Measurements from ENCODE around the gene SPAG17.

Gene SPAG17

GRCh38 chr1:118007391-118007790 is 177.6 kb downstream of the SPAG17 start:
- POLR2A ChIA-PET = no interaction called here
- no peak for DNase-seq (ENCODE audit: extremely low spot score)
- TF ChIP-seq NFRKB (IDR thresholded peaks at IDR 0.05) = no peak
- TF ChIP-seq ZNF384 (IDR thresholded peaks at IDR 0.05) = no peak
- TF ChIP-seq HDGF (IDR thresholded peaks at IDR 0.05; ENCODE audit: borderline replicate concordance) = no peak
- TF ChIP-seq CTBP1 (IDR thresholded peaks at IDR 0.05; ENCODE audit: borderline replicate concordance) = no peak
- no peak for TF ChIP-seq ARNT (IDR thresholded peaks at IDR 0.05)
- CTCF ChIA-PET = no interaction called here

DNA sequence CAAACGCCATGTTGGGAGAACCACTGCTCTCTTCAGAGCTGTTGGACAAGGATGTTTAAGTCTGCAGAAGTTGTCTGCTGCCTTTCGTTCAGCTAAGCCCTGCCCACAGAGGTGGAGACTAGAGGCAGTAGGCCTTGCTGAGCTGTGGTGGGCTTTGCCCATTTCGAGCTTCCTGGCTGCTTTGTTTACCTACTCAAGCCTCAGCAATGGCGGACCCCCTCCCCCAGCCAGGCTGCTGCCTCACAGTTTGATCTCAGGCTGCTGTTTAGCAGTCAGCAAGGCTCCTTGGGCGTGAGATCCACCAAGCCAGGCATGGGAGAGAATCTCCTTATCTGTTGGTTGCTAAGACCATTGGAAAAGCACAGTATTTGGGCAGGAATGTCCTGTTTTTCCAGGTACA is 180.7 kb downstream of the SPAG17 start:
- TF ChIP-seq ARNT (IDR thresholded peaks at IDR 0.05) (no peak), FOXK2 (IDR thresholded peaks at IDR 0.05) (no peak), SP1 (IDR thresholded peaks at IDR 0.05) (no peak), ZNF384 (IDR thresholded peaks at IDR 0.05) (no peak), LEF1 (IDR thresholded peaks at IDR 0.05; ENCODE audit: borderline replicate concordance) (no peak), HDGF (IDR thresholded peaks at IDR 0.05; ENCODE audit: borderline replicate concordance) (no peak), SUZ12 (IDR thresholded peaks at IDR 0.05) (no peak)
- ChIA-PET CTCF (no interaction called here), POLR2A (no interaction called here)
- no peak for DNase-seq (ENCODE audit: extremely low spot score)

DNA sequence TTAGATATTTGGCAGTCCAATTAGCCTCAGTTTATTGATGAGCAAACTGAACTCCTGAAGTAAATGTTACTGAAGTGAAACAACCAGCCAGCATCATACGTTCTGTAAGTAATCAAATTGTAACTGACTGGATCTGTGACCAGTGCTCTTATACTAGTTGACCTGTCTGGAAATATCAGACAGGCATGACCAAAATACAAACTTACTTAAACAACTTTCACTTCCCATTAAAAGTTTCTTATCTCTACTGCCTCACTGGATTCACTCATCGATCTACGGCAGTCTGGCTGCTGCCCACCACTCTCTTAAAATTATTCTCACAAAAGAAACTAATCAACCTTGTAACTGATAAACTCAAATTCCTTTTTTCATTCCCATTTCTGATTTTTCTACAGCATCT is 199.1 kb downstream of the SPAG17 start:
- ChIA-PET POLR2A (no interaction called here), CTCF (no interaction called here)
- DNase-seq (ENCODE audit: extremely low spot score) = no peak
- TF ChIP-seq FOXA1 (IDR thresholded peaks at IDR 0.05) (no peak), ZNF384 (IDR thresholded peaks at IDR 0.05) (no peak), L3MBTL2 (conservative IDR thresholded peaks at IDR 0.05) (no peak), NFRKB (IDR thresholded peaks at IDR 0.05) (no peak), SUZ12 (IDR thresholded peaks at IDR 0.05) (no peak), LEF1 (IDR thresholded peaks at IDR 0.05; ENCODE audit: borderline replicate concordance) (no peak), CTBP1 (IDR thresholded peaks at IDR 0.05; ENCODE audit: borderline replicate concordance) (no peak), FOXM1 (IDR thresholded peaks at IDR 0.05; ENCODE audit: borderline replicate concordance) (no peak), BHLHE40 (IDR thresholded peaks at IDR 0.05; ENCODE audit: borderline replicate concordance) (no peak)
- TF ChIP-seq, protein P1, sequence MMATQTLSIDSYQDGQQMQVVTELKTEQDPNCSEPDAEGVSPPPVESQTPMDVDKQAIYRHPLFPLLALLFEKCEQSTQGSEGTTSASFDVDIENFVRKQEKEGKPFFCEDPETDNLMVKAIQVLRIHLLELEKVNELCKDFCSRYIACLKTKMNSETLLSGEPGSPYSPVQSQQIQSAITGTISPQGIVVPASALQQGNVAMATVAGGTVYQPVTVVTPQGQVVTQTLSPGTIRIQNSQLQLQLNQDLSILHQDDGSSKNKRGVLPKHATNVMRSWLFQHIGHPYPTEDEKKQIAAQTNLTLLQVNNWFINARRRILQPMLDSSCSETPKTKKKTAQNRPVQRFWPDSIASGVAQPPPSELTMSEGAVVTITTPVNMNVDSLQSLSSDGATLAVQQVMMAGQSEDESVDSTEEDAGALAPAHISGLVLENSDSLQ (IDR thresholded peaks at IDR 0.05) = no peak

DNA sequence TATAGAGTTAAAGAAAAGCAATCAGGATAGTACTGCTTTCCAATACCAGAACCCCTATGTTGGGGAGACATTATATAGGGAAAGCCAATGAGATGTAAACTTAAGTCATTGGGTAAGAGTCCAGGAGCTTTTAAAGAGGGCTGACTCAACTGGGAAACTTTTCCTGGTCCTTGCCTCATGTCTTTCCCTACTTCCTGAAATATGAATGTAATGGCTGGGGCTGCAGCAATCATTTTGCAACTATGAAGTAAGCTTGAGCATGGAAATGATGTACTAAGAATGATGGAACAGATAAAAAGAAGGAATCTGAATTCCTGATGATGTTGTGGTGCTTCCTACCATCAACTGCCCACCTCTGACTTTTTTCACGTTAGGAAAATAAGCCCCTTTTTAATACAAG is 199.8 kb downstream of the SPAG17 start:
- no peak for DNase-seq (ENCODE audit: extremely low spot score)
- POLR2A ChIA-PET = no interaction called here
- TF ChIP-seq BHLHE40 (IDR thresholded peaks at IDR 0.05; ENCODE audit: borderline replicate concordance) (no peak), HDGF (IDR thresholded peaks at IDR 0.05; ENCODE audit: borderline replicate concordance) (no peak), CTBP1 (IDR thresholded peaks at IDR 0.05; ENCODE audit: borderline replicate concordance) (no peak), TARDBP (IDR thresholded peaks at IDR 0.05) (no peak), ELF4 (IDR thresholded peaks at IDR 0.05) (no peak), NFRKB (IDR thresholded peaks at IDR 0.05) (no peak), L3MBTL2 (conservative IDR thresholded peaks at IDR 0.05) (no peak), SP1 (IDR thresholded peaks at IDR 0.05) (no peak), FOXK2 (IDR thresholded peaks at IDR 0.05) (no peak), ARNT (IDR thresholded peaks at IDR 0.05) (no peak), FOXM1 (IDR thresholded peaks at IDR 0.05; ENCODE audit: borderline replicate concordance) (no peak), LEF1 (IDR thresholded peaks at IDR 0.05; ENCODE audit: borderline replicate concordance) (no peak), SUZ12 (IDR thresholded peaks at IDR 0.05) (no peak), FOXA1 (IDR thresholded peaks at IDR 0.05) (no peak), ZNF384 (IDR thresholded peaks at IDR 0.05) (no peak)
- TF ChIP-seq, protein P1 (IDR thresholded peaks at IDR 0.05) = no peak
- CTCF ChIA-PET = no interaction called here

GRCh38 chr1:117981455-117982192 is 203.4 kb downstream of the SPAG17 start:
- CTCF ChIA-PET = no interaction called here
- no peak for TF ChIP-seq ELF4 (IDR thresholded peaks at IDR 0.05)
- no peak for TF ChIP-seq FOXK2 (IDR thresholded peaks at IDR 0.05)
- no peak for TF ChIP-seq LEF1 (IDR thresholded peaks at IDR 0.05; ENCODE audit: borderline replicate concordance)
- no peak for TF ChIP-seq TARDBP (IDR thresholded peaks at IDR 0.05)
- TF ChIP-seq BHLHE40 (IDR thresholded peaks at IDR 0.05; ENCODE audit: borderline replicate concordance) = no peak
- no peak for TF ChIP-seq ARNT (IDR thresholded peaks at IDR 0.05)
- no peak for TF ChIP-seq L3MBTL2 (conservative IDR thresholded peaks at IDR 0.05)
- TF ChIP-seq FOXA1 (IDR thresholded peaks at IDR 0.05) = no peak
- TF ChIP-seq SUZ12 (IDR thresholded peaks at IDR 0.05) = no peak
- TF ChIP-seq, protein P1 (IDR thresholded peaks at IDR 0.05) = no peak
- TF ChIP-seq NFRKB (IDR thresholded peaks at IDR 0.05) = no peak
- no peak for TF ChIP-seq HDGF (IDR thresholded peaks at IDR 0.05; ENCODE audit: borderline replicate concordance)
- TF ChIP-seq SP1 (IDR thresholded peaks at IDR 0.05) = no peak
- no peak for TF ChIP-seq ZNF384 (IDR thresholded peaks at IDR 0.05)
- POLR2A ChIA-PET = no interaction called here
- no peak for DNase-seq (ENCODE audit: extremely low spot score)

- no peak for DNase-seq (ENCODE audit: extremely low spot score)
- TF ChIP-seq CTBP1 (IDR thresholded peaks at IDR 0.05; ENCODE audit: borderline replicate concordance) (no peak), FOXM1 (IDR thresholded peaks at IDR 0.05; ENCODE audit: borderline replicate concordance) (no peak), LEF1 (IDR thresholded peaks at IDR 0.05; ENCODE audit: borderline replicate concordance) (no peak), HDGF (IDR thresholded peaks at IDR 0.05; ENCODE audit: borderline replicate concordance) (no peak), L3MBTL2 (conservative IDR thresholded peaks at IDR 0.05) (no peak), FOXA1 (IDR thresholded peaks at IDR 0.05) (no peak), ARNT (IDR thresholded peaks at IDR 0.05) (no peak), ZNF384 (IDR thresholded peaks at IDR 0.05) (no peak), FOXK2 (IDR thresholded peaks at IDR 0.05) (no peak), ELF4 (IDR thresholded peaks at IDR 0.05) (no peak), NFRKB (IDR thresholded peaks at IDR 0.05) (no peak), SUZ12 (IDR thresholded peaks at IDR 0.05) (no peak), SP1 (IDR thresholded peaks at IDR 0.05) (no peak), BHLHE40 (IDR thresholded peaks at IDR 0.05; ENCODE audit: borderline replicate concordance) (no peak), TARDBP (IDR thresholded peaks at IDR 0.05) (no peak)
- CTCF ChIA-PET = no interaction called here
- POLR2A ChIA-PET = no interaction called here
Measured at GRCh38 chr1:117976381-117976780, 208.6 kb downstream of the SPAG17 start.
